Smooth muscle cell of the brain vasculature (primary cell): ENCODE measurements around the gene LBHD2.
"Not testable (repeated sequence)": the region's sequence is repeated elsewhere in the genome, so short reads cannot be mapped to it uniquely, and the experiment has no call there.

ENCODE experiments used
- DNase-seq: peaks from one replicate; pipeline ENCODE4 v3.0.0-alpha.2; 2012; ENCODE audit warnings: low read depth, low spot score

LBHD2 gene

DNA sequence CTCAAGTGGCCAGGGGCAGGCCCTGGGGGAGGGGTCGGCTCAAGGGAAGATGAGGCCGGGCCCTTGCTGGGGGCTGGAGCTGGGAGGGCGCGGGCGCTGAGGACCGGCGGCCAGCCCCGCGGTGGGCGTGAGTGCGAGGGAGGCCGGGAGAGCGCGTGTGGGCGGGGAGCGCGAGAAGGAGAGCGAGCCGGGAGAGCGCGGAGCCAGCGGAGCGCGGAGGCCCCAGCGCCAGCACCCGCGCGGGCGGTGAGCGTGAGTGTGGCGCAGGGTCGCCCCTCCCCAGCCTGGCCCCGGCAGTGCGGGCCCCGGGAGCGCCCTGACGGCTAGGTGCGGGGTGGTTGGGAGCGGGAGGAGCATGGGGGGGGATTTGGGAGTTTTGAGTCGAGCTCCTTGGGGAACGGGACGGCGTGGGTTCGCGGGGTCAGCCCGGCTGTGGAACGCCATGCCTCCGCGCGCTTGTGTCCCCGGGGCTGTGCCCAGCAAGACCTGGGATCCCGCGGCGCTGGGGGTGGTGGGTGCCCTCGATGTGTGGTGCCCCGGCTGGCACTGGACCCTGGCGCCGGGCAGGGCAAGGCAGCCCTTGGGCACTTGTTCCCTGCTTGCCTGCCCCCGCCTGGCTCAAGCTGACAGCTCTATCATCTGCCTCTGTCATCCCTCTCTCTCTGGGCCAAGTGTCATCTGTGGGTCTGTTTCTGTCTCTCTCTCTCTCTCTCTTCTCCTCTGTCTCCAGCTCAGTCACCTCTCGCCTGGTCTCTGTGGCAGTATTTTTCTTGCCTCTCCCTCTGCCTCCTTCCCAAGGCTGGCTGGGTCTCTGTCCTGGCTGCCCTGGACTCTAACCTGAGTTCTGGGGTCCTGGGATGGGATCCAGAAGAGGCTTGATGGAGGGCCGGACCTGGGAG is at the start of gene LBHD2:
LBHD2 (plus strand) TSS at position 190 of the 899 bp plus-strand sequence. CDS start 1,803 bp downstream, outside the sequence.
- no peak for DNase-seq

DNA sequence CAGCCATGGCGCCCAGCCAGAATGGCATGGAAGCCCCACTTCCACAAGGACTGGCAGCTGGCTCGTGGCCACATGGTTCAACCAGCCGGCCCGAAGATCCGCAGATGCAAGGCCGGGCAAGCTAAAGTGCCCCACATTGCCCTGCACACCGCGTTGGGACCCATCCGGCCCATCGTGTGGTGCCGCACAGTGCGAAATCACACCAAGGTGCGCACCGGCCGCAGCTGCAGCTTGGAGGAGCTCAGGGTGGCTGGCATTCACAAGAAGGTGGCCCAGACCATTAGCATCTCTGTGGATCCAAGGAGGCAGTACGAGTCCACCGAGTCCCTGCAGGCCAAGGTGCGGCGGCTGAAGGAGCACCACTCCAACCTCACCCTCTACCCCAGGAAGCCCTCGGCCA is 42.5 kb upstream of the LBHD2 start:
- no peak for DNase-seq

DNA sequence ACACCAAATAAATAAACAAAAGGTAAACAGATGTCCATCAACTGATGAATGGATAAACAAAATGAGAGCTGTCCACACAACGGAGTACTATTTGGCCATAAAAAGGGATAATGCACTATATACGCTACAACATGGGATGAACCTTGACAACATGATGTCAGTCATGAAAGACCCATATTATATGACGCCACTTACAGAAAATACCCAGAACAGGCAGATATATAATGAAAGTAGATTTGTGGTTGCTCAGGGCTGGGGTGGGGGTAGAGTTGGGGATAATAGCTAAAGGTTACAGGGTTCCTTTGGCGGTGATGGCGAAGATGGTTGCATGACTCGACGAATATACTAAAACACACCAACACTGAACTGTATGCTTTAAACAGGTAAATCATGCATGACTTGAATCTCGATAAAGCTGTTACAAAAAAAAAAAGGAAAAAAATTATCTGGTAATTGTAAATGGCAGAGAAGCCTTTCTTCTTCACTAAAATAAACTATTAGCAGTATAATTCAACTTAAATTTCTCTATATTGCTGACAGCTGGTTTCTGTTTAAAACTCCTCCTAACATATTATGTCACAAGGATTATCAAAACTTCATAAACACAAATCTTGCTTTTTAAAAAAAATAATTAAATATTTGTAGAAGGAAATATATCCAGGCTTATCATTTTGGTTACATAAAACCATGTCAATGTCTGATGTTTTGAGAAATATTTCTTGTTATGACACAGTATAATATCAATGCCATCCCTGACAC is 40.6 kb upstream of the LBHD2 start:
- DNase-seq: no peak

DNA sequence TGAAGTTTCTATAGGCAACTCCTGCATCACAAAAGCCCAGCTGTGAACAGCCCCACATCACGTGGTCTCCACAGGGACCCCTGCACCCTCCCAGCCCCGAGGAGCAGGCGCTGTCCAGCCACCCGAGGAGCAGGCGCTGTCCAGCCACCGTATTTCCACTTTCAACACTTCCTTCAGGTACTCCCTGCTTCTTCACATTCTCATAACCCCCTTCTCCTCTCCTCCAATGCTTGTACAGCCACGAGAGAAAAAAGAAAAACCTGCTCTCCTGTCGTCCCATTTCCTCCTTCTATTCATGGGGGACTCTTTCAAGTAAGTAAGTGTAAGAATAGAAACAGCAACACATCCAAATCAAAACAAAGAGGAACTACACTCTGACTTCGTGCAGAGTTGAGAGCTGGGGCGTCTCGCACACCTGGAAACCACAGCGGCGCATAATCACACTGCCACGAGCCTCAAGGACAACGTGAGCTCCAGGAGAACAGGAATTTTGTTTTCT is 38.6 kb upstream of the LBHD2 start:
- no peak for DNase-seq

DNA sequence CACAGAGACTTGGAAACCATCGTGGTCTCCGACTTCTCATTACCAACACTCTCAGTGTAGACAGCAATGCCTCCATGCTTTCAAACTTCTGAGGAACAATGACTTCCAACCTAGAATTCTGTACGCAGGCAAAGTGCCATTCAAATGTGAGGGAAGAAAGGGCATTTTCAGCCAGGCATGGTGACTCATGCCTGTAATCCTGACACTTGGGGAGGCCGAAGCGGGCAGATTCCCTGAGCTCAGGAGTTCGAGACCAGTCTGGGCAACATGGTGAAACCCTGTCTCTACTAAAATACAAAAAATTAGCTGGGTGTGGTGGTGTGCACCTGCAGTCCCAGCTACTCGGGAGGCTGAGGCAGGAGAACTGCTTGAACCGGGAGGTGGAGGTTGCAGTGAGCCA is 36.6 kb upstream of the LBHD2 start:
- DNase-seq: not testable (repeated sequence)

DNA sequence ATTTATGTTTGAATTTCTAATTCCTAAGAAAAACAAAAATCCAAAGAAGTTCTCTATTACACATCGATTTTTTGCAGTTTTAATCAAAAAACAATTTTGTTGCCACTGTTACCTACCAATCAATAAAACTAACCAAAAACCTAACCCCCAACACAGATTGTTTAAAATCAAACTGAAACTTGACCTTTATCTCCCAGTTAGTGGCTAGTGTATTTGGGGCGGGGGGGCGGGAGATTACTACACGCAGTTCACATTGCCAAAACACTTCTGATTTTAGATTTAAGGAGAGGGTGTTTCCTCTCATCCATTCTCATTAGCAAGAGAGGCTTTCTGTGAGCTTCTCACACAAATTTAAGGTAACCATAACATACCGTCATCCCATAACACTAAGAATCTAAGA is 33.1 kb upstream of the LBHD2 start:
- no peak for DNase-seq

DNA sequence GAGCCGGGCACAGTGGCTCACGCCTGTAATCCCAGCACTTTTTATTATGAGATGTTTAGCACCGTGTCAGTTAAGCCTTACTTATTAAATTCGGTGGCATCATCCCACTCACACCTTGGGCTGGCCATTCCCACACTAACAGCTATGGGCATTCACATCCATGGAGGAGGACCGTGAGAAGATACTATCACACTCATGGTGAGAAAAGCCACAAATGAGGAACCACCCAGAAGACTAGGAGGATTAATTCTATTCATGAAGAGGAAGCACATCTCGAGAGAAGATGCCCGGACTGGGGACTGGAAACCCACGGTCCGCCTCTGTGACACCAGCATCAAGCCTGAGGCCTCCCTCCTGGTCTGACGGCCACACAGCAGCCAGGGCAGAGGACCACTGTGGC is 31.6 kb upstream of the LBHD2 start:
- no peak for DNase-seq

DNA sequence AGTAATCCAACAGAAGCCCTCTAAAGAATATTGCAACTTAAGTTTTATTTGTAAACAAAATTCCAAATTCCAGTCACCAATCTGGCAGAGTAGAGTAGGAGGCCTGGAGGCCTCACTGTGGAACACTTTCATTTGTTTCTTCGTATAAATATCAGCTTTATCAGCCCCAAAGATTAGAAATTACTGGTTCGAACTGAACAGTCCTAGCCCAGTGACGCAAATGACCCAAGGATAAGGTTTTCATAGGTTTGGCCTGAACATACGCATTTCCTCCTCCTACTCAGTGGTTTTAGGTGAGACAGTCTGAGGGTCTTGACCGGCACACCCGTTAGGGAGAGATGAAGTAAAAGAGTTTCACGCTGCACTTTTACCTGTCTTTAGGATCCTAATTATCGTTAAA is 28.3 kb upstream of the LBHD2 start:
- no peak for DNase-seq

DNA sequence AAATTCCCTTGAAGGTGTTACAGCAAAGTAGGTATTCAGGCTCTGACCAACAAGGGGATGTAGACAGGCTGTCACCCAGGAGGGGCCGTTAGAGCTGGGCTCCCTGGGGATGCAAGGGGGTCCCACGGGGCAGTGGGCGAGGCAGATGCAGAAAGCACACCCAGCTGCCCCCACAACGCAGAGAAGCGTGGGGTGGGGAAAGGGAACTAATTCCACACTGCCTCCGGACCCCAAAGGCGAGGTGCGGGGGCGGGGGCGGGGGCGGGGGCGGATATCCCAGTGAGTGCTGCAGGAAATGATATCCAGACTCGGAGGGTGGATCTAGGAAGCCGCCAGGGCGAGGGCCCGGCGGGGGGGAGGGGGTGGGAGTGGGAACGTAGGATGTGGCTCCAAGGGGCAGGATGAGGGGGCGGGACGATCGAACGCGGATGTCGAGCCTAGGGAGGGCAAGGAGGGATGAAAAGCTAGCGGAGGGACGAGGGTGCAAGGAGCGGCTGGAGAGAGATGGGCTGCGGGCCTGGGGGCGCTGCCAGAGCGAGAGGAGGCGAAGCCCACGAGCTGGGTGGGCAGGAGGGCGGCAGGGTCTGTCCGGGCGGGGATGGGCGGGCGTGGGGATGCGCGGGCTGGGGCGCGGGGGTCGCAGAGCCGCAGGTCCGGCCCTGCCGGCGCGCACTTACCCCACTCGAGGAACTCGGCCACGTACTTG is 27.5 kb upstream of the LBHD2 start:
- DNase-seq: peak; percentile 58

DNA sequence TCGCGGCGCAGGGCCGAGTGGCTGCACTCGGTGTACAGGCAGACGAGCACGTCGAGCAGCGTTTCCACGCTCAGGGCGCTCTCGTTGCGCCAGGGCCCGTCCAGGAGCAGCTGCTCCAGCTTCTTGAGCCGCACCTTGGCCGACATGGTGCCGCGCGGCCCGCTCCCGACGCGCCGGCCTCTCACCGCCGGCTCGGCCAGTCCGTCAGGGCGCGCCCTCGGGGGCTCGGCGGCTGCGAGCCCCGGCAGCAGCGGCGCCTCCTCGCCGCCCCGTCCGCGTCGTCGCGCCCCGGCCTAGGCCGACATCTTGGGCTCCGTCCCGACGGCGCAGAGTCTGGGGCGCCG is 27.0 kb upstream of the LBHD2 start:
- no peak for DNase-seq

DNA sequence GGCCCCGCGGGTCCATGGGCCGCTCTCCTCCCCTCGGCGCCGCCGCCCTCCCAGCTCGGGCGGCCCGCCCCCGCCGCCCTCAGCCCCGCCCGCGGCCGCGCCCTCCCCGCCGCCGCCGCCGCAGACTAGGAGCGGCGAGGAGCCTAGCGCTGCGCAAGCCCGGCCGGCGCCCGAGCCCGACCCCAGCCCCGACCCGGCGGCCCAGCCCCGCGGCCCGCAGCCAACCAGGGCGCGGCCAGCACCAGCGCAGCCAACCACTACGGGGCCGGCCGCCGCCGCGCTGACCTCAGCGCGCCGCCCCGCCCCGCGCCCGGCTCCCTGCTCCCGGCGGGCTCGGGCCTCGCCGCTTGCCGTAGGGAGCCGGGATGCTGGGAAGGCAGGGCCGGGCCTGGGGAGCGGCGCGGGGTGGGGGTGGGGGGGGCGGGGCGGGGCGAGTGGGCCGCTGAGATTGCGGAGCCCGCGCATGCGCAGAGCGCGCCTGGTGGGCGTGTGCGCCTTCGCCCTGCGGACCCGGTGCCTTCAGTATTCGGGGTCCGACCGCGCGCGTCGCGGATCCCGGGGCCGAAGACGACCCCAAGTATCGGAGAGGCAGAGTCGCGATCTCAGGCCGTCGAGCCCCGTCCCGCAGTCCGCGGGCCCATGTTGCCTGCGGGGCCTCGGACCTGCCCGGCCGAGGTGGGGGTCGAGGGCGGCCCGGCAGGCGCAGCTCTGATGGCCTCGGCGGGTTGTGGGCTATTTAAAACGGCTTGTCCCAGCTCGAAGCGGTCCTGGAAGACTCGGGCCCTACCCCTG is 26.4 kb upstream of the LBHD2 start, which contains the start of gene CDC42BPB:
CDC42BPB (minus strand) TSS at position 178 of the 792 bp plus-strand sequence. CDS start 376 bp downstream, outside the sequence.
- peak; percentile 78 for DNase-seq

DNA sequence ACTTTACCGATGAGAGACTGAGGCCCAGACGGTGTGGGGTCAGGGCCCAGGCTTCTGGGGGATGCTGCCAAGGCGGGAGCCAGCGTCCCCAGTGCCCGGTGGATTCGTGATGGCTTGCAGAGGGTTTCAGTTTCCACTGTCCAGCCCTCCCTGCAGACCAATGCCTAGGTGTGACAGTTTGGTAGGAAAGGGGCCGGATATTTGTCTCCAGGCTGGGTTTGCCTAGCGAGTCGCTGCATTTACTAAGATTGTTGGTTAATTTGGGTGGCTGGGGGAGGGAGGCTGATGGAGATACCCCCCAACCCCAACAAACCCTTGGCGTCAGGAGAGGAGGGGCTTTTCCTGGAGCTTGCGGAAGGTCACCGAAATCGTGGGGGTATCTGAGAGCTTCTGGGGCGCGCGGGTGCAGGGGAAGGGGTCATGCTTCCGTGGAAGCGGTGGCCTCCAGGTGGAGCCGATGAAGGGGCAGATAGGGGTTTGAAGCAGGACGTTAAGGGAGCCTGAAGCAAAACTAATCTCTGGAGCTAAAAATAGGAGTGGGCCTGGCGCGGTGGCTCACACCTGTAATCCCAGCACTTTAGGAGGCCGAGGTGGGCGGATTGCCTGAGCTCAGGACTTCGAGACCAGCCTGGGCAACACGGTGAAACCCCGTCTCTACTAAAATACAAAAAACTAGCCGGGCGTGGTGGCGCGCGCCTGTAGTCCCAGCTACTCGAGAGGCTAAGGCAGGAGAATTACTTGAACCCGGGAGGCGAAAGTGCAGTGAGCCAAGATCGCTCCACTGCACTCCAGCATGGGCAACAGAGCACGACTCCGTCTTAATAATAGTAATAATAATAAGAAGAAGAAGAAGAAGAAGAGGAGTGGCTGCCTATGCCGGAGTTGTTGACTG is 25.6 kb upstream of the LBHD2 start:
- DNase-seq: no peak

DNA sequence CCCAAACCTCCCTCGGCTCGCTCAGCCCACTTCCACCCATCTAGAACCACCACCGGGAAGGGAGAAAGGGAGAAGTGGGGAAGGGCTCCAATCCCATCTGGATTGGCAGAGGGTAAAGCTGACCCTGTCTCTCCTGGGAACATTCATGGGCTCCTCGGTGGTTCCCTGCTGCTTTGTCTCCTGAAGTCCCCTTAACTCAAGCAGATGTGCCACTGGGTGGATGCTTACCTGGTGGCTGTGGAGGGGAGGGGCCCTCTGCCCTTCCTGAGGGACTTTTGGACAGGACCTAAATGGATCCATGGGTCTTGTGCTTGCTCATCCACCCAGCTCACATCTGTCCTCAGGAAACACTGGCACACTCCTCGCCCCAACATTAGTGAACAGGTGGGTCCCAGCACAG is 24.5 kb upstream of the LBHD2 start:
- no peak for DNase-seq

DNA sequence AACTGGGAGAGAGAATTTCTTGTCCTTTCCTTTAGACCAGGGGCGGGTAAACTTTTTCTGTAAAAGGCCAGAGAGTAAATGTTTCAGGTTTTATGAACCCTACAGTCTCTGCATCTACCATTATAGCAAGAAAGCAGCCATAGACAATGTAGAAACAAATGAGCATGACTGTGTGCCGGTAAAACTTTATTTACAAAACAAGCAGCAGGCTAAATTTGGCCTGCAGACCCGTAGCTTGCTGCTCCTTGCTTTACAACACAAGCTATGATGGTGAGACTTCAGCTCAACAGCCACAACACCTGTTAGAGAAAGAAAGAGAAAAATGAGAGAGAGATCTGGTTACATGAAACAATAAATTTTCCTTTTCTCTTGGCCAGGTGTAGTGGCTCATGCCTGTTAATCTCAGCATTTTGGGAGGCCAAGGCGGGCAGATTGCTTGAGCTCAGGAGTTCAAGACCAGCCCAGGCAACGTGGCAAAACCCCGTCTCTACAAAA is 22.5 kb upstream of the LBHD2 start:
- DNase-seq: no peak

DNA sequence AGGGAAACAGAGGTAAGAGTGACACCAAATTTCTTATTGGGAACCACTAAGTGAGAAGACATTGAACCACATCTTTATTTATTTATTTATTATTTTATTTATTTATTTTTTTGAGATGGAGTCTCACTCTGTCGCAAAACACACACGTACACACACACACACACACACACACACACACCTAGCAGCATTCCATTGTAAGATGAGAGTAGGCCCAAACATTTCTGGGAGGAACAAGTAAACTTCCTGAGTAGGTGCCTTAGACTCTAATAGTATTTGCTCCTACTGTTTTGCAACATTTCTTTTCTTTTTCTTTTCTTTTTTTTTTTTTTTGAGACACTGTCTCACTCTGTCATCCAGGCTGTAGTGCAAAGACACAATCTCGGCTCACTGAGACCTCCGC is 19.6 kb upstream of the LBHD2 start:
- DNase-seq: no peak

DNA sequence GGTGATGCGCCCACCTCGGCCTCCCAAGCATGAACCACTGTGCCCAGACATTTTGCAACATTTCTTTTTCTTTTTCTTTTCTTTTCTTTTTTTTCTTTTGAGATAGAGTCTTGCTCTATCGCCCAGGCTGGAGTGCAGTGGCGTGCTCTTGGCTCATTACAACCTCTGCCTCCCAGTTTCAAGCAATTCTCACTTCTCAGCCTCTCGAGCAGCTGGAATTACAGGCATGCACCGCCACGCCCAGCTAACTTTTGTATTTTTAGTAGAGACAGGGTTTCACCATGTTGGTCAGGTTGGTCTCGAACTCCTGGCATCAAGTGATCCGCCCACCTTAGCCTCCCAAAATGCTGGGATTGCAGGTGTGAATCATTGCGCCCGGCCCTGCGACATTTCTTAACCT is 19.0 kb upstream of the LBHD2 start:
- no peak for DNase-seq

DNA sequence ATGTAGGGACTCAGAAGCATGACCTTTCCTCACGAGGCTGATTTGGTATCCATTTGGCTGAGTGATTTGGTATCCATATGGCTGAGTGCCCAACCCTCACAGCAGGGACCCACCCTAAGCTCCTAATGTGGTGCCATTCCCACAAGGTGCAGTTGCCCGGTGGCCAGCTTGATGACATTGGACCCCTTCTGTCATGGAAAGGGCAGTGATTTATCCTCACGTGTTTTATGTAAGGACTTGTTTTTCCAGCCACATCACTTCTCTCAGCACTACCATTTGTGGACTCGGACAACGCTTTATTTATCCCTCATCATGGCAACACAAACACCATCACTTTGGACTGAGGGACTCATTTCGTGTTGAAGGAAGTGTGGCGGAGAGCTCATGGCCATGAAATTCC is 18.1 kb upstream of the LBHD2 start:
- DNase-seq: no peak

DNA sequence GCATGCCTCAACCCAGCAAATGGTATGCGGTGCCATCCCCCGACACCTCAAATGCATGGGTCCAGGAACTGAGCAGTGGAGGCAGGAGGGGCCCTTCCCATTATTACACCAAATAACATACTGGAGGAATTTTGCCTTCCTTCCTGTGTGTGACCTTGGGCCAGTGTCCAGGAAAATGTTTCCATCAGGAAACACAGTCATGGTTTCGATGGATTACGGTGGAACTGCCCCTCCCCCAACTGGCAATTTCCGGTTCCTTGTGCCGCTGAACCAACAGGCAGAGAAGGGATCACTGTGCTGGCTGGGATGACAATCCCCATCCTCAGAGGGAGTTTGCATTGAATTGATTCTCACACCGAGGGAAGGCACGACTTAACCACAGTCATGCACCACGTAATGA is 17.6 kb upstream of the LBHD2 start:
- DNase-seq: no peak

DNA sequence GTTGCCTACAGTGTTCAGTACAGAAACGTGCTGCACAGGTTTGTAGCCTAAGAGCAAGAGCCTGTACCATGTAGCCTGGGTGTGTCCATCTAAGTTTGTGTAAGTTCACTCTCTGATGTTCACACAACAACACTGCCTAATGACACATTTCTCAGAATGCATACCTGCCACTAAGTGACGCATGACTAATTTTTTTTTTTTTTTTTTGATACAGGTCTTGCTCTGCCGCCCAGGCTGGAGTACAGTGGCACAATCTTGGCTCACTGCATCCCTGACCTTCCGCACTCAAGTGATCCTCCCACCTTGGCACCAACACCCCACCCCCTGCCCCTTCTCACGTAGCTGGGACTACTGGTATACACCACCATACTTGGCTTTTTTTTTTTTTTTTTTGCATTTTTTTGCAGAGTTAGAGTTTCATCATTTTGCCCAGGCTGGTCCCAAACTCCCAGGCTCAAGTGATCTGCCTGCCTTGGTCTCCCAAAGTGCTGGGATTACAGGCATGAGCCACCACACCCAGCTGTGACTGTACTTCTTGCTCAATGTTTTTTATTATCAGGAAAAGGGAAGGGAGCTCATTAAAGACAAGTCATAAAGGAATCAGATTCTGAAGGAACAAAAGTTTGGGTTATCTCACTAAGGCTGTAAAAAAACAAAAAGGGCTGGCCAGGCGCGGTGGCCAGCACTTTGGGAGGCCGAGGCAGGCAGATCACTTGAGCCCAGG is 16.6 kb upstream of the LBHD2 start:
- no peak for DNase-seq
